Osteoblast (primary cell): ENCODE measurements around the gene SHOC2. TPM values are rescaled to one million over a fixed set of nuclear protein-coding genes. Genes with fewer than 3 reads are reported as not detected.

Experiments used
- DNase-seq: peaks from one replicate; pipeline ENCODE4 v3.0.0; 2011; ENCODE audit warnings: low spot score, mixed read lengths; ENCODE audit not compliant: insufficient read length; ENCODE audit errors: missing footprints
- H2AFZ ChIP-seq: 2 replicates; pipeline ENCODE4 v1.6.0; 2011; ENCODE audit warnings: mild to moderate bottlenecking, low read length
- H3K27ac ChIP-seq: 2 replicates; pipeline ENCODE4 v1.5.1; 2011; ENCODE audit warnings: mild to moderate bottlenecking, low read depth, low read length, moderate library complexity
- H3K27me3 ChIP-seq: 2 replicates; pipeline ENCODE4 v1.6.0; 2012; ENCODE audit warnings: mild to moderate bottlenecking, control low read depth, inconsistent platforms, low read length, moderate library complexity; ENCODE audit not compliant: insufficient read depth
- H3K36me3 ChIP-seq: 2 replicates; pipeline ENCODE4 v1.5.1; 2011; ENCODE audit warnings: mild to moderate bottlenecking, low read length, control low read depth, moderate library complexity; ENCODE audit not compliant: insufficient read depth
- H3K4me1 ChIP-seq: 2 replicates; pipeline ENCODE4 v1.5.1; 2011; ENCODE audit warnings: mild to moderate bottlenecking, low read length, control low read depth, moderate library complexity; ENCODE audit not compliant: insufficient read depth
- H3K4me2 ChIP-seq: 2 replicates; pipeline ENCODE4 v1.6.0; 2011; ENCODE audit warnings: mild to moderate bottlenecking, low read length; ENCODE audit not compliant: insufficient read depth
- H3K4me3 ChIP-seq: fragments of 200-600 bp; sonication (generic); 3 replicates; pipeline ENCODE4 v1.5.1; 2012; ENCODE audit warnings: mild to moderate bottlenecking, low read length, inconsistent platforms; ENCODE audit not compliant: insufficient read depth
- H3K79me2 ChIP-seq: 2 replicates; pipeline ENCODE4 v1.6.0; 2012; ENCODE audit warnings: mild to moderate bottlenecking, low read length, control low read depth, inconsistent platforms; ENCODE audit not compliant: insufficient read depth
- H3K9me3 ChIP-seq: 2 replicates; pipeline ENCODE4 v1.5.1; 2011; ENCODE audit warnings: low read depth, low read length, control low read depth
- H4K20me1 ChIP-seq: 2 replicates; pipeline ENCODE4 v1.6.0; 2012; ENCODE audit warnings: mild to moderate bottlenecking, low read length, control low read depth; ENCODE audit not compliant: insufficient read depth
- CTCF ChIP-seq: IDR thresholded peaks from 2 replicates; pipeline ENCODE4 v1.5.1; 2011; ENCODE audit warnings: mild to moderate bottlenecking, low read depth, low read length, moderate library complexity; ENCODE audit errors: extremely low read depth
- total RNA-seq: library from RNA; depleted of rRNA; stranded (reverse); fragments of >200 nt; gene quantifications from 2 replicates; pipeline ENCODE4 v1.2.3, GENCODE V29; 2012

SHOC2 gene
- total RNA-seq, 1 donor = 73.8 TPM

GRCh38 chr10:110916554-110917346 lies 2.7 kb upstream of the SHOC2 start:
- Histone ChIP-seq H3K9me3 (no peaks in the 10 kb centered on the region), H2AFZ (no peak overlapping the region), H3K4me3 (peak overlapping the region; percentile 23), H4K20me1 (peaks cover 16% of the 10 kb centered on the region), H3K4me1 (peaks cover 47% of the 10 kb centered on the region), H3K36me3 (no peaks in the 10 kb centered on the region), H3K27me3 (no peaks in the 10 kb centered on the region), H3K79me2 (peaks cover 18% of the 10 kb centered on the region), H3K4me2 (peak overlapping the region; percentile 92), H3K27ac (peak overlapping the region; percentile 99)
- DNase-seq = peak; percentile 78
- TF ChIP-seq CTCF = no peak

DNA sequence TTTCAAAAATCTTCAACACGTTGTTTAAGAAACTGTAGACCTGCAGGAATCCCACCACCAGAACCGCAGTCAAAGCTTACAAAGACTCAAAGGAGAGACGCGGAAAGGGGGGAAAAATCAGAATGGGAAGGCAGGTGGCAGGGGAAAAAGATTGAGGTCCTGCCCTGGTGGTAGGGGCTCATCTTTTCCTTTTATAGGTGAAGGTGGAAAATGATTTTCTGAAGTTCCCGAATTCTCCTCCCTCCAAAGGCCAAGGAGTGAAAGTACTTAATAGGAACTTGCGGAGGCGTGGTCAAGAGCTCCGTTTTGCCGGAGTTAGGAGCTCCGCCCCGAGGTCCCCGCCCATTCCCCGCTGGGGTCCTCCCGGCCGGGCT lies 1.1 kb upstream of the SHOC2 start:
- Histone ChIP-seq H4K20me1 (peaks cover 24% of the 10 kb centered on the region), H3K36me3 (no peaks in the 10 kb centered on the region), H3K4me1 (peaks cover 40% of the 10 kb centered on the region), H2AFZ (peak overlapping the region; percentile 36), H3K27ac (peak overlapping the region; percentile 99), H3K79me2 (peaks cover 33% of the 10 kb centered on the region), H3K4me2 (peak overlapping the region; percentile 92), H3K9me3 (no peaks in the 10 kb centered on the region), H3K27me3 (no peaks in the 10 kb centered on the region), H3K4me3 (peak overlapping the region; percentile 88)
- peak; percentile 94 for DNase-seq
- no peak for TF ChIP-seq CTCF

DNA sequence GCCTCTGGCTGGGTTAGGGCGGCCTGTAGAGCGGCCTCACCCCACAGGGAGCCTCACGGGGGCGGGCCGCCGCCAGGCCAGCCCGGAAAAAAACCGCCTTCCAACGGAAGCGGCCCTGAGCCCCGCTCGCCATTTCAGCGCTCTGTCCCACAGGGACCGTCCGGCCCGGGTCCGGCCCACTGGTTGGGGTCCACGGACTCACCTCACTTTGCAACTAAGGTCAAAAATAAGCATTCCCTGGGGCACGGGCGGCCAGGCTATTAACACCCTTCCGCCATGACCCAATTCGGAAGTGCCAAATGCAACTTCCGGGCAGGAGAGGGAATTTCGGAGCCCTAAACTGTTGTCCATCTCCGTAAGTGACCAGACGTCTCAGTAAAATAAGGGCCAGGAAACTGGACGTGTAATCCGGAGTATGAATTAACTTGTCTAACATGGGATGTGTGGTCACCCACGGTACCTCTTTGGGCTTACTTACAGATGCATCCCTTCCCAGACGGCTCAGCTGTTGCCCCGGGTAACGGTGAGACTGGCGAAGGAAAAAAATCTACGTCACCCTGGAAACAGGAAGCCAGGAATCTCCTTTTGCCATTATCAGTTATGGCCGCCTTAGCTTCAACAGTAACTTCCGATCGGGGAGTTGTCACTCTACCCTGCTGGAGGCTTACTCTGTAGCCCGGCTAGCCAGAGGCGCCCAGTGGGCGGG lies 608 bp upstream of the SHOC2 start, which contains the start of gene BBIP1:
Gene BBIP1, minus strand, starts transcription at position 538 of the 706 bp plus-strand sequence. CDS start 1,023 bp downstream, outside the sequence.
- Histone ChIP-seq H2AFZ (peak within 1 kb of the TSS; percentile 75), H3K36me3 (no peaks in the 10 kb centered on the region), H3K79me2 (peaks cover 39% of the 10 kb centered on the region), H3K4me2 (peak within 1 kb of the TSS; percentile 92), H3K9me3 (no peaks in the 10 kb centered on the region), H3K27me3 (no peaks in the 10 kb centered on the region), H3K27ac (peak within 1 kb of the TSS; percentile 99), H4K20me1 (peaks cover 27% of the 10 kb centered on the region), H3K4me3 (peak within 1 kb of the TSS; percentile 88), H3K4me1 (peaks cover 40% of the 10 kb centered on the region)
- TF ChIP-seq CTCF = no peak
- DNase-seq = no peak
